ENCODE data around the gene KLHL26.
"Not testable (repeated sequence)": the region's sequence is repeated elsewhere in the genome, so short reads cannot be mapped to it uniquely, and the experiment has no call there.

The KLHL26 gene

GRCh38 chr19:18595475-18595874, 41.4 kb upstream of the KLHL26 start:
- DNase-seq (ENCODE audit: low read depth), result no peak
- no peak for TF ChIP-seq CTCF (IDR thresholded peaks at IDR 0.05; ENCODE audit: control insufficient read depth, extremely low read depth, insufficient read depth)
- no peak overlapping the region for H3K4me3 ChIP-seq (ENCODE audit: low read depth, low read length)

GRCh38 chr19:18596752-18597157, 40.1 kb upstream of the KLHL26 start:
- no peak for TF ChIP-seq CTCF (IDR thresholded peaks at IDR 0.05; ENCODE audit: control insufficient read depth, extremely low read depth, insufficient read depth)
- H3K4me3 ChIP-seq (ENCODE audit: low read depth, low read length), result no peak overlapping the region
- DNase-seq (ENCODE audit: low read depth), result no peak

- no peak for DNase-seq (ENCODE audit: low read depth)
- H3K4me3 ChIP-seq (ENCODE audit: low read depth, low read length), result no peak overlapping the region
- TF ChIP-seq CTCF (IDR thresholded peaks at IDR 0.05; ENCODE audit: control insufficient read depth, extremely low read depth, insufficient read depth), result no peak
Measured at GRCh38 chr19:18597809-18598660, 38.8 kb upstream of the KLHL26 start.

GRCh38 chr19:18599485-18599884, 37.3 kb upstream of the KLHL26 start:
- TF ChIP-seq CTCF (IDR thresholded peaks at IDR 0.05; ENCODE audit: control insufficient read depth, extremely low read depth, insufficient read depth), result no peak
- no peak overlapping the region for H3K4me3 ChIP-seq (ENCODE audit: low read depth, low read length)
- no peak for DNase-seq (ENCODE audit: low read depth)

GRCh38 chr19:18600692-18601397, 36.0 kb upstream of the KLHL26 start:
- H3K4me3 ChIP-seq (ENCODE audit: low read depth, low read length); DNase-seq (ENCODE audit: low read depth): not testable (repeated sequence)

GRCh38 chr19:18601875-18602274, 35.0 kb upstream of the KLHL26 start:
- no peak for TF ChIP-seq CTCF (IDR thresholded peaks at IDR 0.05; ENCODE audit: control insufficient read depth, extremely low read depth, insufficient read depth)
- H3K4me3 ChIP-seq (ENCODE audit: low read depth, low read length), result no peak overlapping the region
- DNase-seq (ENCODE audit: low read depth), result no peak

GRCh38 chr19:18603255-18603957, 33.4 kb upstream of the KLHL26 start:
- no peak overlapping the region for H3K4me3 ChIP-seq (ENCODE audit: low read depth, low read length)
- TF ChIP-seq CTCF (IDR thresholded peaks at IDR 0.05; ENCODE audit: control insufficient read depth, extremely low read depth, insufficient read depth), result no peak
- DNase-seq (ENCODE audit: low read depth), result no peak
